ENCODE measurements around the gene SPECC1.

DNA sequence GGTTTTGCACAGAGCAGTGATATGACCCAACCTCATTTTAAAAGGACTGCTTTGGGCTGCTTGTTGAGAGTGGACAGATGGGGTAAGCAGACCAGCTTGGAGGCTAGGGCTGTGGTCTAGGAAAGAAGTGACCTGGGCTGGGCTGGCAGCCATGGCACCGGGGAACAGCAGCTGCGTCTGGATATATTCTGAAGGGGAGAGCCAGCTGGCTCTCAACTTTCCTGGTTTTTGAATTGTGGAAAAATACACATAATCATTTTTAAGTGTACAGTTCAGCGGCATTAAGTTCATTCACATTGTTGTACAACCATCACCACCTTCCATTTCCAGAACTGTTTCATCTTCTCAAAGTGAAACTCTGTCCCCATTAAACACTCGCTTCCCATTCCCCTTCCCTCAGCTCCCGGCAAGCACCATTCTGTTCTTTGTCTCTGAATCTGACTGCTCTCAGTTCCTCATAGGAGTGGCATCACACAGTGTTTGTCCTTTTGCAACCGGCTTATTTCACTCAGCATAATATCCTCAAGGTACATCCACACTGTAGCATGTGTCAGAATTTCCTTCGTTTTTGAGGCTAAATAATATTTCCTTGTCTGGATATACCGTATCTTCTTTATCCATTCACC is 113.2 kb downstream of the SPECC1 start:
- TF ChIP-seq, protein P1, sequence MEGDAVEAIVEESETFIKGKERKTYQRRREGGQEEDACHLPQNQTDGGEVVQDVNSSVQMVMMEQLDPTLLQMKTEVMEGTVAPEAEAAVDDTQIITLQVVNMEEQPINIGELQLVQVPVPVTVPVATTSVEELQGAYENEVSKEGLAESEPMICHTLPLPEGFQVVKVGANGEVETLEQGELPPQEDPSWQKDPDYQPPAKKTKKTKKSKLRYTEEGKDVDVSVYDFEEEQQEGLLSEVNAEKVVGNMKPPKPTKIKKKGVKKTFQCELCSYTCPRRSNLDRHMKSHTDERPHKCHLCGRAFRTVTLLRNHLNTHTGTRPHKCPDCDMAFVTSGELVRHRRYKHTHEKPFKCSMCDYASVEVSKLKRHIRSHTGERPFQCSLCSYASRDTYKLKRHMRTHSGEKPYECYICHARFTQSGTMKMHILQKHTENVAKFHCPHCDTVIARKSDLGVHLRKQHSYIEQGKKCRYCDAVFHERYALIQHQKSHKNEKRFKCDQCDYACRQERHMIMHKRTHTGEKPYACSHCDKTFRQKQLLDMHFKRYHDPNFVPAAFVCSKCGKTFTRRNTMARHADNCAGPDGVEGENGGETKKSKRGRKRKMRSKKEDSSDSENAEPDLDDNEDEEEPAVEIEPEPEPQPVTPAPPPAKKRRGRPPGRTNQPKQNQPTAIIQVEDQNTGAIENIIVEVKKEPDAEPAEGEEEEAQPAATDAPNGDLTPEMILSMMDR (IDR thresholded peaks at IDR 0.05), result no peak
- TF ChIP-seq EP300 (IDR thresholded peaks at IDR 0.05), result no peak

Measured in gastroesophageal sphincter (tissue), 3 donors.